Fibroblast of villous mesenchyme (primary cell): ENCODE data around the gene UNC5C. TPM values are rescaled to one million over a fixed set of nuclear protein-coding genes. Genes with fewer than 3 reads are reported as not detected.
A peak's percentile ranks its signal among the peaks of the same experiment; 100 is the strongest.

Source experiments
- DNase-seq: peaks from one replicate; pipeline ENCODE4 v3.0.0-alpha.2; 2010; ENCODE audit warnings: low read depth
- H3K4me3 ChIP-seq: 2 replicates; pipeline ENCODE4 v1.5.1; 2011; ENCODE audit warnings: low read depth, mild to moderate bottlenecking, low read length
- total RNA-seq: library from RNA; depleted of rRNA; stranded (reverse); fragments of >200 nt; gene quantifications from 2 replicates; pipeline ENCODE4 v1.2.3, GENCODE V29; 2012
- TF ChIP-seq, protein P1 (sequence below): IDR thresholded peaks from 2 replicates; pipeline ENCODE4 v1.5.1; 2012; ENCODE audit warnings: low read depth, mild to moderate bottlenecking, low read length; ENCODE audit not compliant: insufficient read depth

UNC5C gene
- total RNA-seq, 1 donor, result 0.43 TPM

DNA sequence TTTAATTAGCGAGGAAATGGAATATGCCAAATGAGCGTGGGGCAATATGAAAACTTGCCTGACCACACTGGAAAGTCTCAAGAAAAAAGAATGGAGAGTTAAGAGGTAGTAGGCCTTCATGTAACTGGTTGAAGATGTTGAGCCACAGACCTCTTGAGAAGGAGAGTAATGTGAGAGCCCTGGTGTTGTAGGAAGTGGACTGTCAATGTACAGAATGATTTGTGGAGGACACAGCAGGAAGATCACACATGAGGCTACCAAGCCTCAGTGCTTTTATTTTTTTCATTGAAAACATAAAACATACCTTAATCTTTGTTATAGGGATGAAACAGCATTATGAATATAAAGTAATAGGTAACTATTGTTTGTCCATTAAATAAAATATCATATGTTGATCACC, 331.6 kb downstream of the UNC5C start:
- no peak overlapping the region for H3K4me3 ChIP-seq
- no peak for DNase-seq
- TF ChIP-seq, protein P1, sequence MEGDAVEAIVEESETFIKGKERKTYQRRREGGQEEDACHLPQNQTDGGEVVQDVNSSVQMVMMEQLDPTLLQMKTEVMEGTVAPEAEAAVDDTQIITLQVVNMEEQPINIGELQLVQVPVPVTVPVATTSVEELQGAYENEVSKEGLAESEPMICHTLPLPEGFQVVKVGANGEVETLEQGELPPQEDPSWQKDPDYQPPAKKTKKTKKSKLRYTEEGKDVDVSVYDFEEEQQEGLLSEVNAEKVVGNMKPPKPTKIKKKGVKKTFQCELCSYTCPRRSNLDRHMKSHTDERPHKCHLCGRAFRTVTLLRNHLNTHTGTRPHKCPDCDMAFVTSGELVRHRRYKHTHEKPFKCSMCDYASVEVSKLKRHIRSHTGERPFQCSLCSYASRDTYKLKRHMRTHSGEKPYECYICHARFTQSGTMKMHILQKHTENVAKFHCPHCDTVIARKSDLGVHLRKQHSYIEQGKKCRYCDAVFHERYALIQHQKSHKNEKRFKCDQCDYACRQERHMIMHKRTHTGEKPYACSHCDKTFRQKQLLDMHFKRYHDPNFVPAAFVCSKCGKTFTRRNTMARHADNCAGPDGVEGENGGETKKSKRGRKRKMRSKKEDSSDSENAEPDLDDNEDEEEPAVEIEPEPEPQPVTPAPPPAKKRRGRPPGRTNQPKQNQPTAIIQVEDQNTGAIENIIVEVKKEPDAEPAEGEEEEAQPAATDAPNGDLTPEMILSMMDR, result no peak

DNA sequence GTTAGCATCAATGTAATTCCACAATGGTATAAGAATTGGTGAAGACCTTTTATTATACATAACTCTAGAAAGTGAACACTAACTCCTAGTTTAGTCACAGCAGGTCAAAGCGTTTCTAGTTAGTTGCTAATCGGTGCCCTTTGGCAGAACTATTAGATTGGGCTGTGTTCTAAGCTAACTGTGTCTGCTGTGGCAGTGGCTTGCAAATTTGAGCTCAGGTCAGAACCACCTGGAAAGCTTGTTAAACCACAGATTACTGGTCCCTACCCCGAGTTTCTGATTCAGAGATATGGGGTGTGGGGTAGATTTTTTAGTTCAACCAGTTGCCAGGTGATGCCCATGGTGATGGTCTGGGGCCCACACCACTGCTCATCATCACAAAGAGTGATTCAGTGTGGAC, 332.1 kb downstream of the UNC5C start:
- no peak overlapping the region for H3K4me3 ChIP-seq
- TF ChIP-seq, protein P1, result no peak
- DNase-seq, result no peak

DNA sequence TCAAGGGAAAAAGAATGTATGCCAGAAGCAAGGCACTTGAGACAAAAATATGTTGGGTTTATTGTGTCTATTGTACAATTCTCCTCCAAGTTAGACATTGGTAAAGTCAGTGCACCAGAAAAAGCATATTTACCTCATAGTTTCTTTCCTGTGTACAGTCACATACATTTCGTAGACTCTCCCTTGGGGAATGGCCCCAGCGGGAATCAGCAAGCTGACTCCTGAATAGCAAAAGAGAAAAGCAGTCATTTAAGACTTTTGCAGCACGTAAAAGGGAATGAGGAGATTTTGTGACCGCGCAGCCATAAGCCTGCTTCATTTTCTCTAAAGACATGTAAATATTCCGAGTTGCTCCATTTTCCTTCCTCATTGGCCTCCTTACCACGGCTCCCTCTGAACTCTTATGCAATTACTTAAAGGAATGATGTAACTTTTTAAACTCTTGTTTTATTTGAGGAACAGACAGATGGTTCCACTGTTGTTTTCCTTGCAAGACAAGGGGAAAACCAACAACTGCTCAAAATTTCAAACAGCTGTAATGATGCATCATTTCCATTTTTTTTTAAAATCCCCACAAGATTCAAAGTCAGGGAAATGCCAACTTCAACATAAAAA, 332.7 kb downstream of the UNC5C start:
- TF ChIP-seq, protein P1, result no peak
- H3K4me3 ChIP-seq, result no peak overlapping the region
- DNase-seq, result peak; percentile 45

DNA sequence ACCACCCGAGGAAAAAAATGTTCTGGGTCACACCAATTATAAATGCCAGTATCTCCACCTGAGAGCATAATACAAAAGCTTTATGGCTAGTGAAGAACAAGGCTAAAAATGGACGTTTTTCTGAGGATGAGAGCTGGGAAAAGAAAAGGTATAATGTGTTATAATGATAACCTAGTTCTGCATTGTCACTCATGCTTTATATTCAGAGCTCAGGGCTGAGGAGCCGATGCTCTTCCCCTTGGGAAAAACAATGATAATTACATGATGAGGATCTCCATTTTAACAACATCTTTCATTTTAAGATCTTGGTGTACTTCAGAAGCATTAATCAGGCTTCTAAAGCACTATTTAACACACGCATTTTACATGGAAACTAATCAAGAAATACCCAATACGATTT, 333.7 kb downstream of the UNC5C start:
- TF ChIP-seq, protein P1, result no peak

DNA sequence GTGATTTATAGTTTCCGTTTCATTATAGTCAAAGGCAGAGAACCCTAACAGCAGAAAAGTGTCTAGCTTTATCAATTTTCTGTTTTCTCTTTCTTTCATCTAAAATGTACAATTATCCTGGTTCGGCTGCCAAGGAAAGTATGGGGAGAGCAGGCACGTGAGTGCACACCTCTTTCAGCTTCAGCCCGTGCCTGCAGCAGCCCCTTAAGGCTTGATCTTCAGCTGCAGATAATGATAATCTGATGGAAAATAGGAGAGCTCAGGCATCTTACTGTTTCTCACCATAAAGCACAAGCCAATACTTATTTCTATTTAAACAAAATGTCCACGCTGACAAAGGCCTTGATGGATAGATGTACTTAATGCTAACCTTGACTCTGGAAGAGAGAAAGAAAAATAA, 334.4 kb downstream of the UNC5C start:
- no peak for DNase-seq
- TF ChIP-seq, protein P1, result no peak
- no peak overlapping the region for H3K4me3 ChIP-seq

More for the DNA sequence above, 333.7 kb downstream of the UNC5C start:
- H3K4me3 ChIP-seq, result no peak overlapping the region
- DNase-seq, result no peak

DNA sequence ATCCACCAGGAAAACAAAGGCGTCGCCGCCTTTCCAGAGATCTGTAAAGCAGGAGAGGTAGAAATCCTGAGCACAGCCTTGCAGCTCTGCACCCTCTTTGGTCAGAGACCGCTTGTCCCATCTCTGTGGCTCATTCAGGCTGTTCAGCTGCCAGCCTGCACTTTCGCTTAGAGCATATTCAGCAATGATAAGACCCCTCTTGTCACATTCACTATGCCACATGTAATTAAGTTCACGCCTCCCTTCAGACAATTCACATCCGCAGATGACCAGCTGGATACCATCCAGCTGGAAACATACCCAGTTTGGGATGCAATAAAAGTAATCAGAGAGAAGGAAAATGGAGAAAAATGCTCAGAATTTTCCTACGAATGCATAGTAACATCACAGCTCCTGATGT, 335.4 kb downstream of the UNC5C start:
- no peak for DNase-seq
- TF ChIP-seq, protein P1, result no peak
- no peak overlapping the region for H3K4me3 ChIP-seq

DNA sequence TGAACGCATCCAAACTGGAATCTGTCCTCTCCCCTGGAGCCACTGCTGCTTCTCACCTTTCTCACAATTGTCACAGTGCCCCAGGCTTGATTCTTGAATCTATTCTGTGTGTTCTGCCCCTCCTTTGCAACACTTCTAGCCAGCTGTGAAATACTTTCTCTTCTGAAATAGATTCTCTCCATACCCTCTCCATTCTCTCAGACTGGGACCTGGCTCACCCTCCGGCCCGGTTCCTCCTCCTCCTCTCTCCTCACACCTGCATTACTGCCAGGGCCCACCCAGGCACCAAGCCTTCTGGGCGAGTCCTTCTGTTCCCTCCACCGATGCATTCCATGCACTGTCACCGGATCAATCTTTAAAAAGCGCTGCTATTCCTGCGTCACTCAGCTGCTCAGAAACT, 336.1 kb downstream of the UNC5C start:
- H3K4me3 ChIP-seq, result no peak overlapping the region
- TF ChIP-seq, protein P1, result no peak
- DNase-seq, result no peak
